ENCODE measurements around the gene ALPL. TPM values are rescaled to one million over a fixed set of nuclear protein-coding genes. Genes with fewer than 3 reads are reported as not detected.

ALPL gene
- total RNA-seq, 2 experiments from 2014 or later = not detected

DNA sequence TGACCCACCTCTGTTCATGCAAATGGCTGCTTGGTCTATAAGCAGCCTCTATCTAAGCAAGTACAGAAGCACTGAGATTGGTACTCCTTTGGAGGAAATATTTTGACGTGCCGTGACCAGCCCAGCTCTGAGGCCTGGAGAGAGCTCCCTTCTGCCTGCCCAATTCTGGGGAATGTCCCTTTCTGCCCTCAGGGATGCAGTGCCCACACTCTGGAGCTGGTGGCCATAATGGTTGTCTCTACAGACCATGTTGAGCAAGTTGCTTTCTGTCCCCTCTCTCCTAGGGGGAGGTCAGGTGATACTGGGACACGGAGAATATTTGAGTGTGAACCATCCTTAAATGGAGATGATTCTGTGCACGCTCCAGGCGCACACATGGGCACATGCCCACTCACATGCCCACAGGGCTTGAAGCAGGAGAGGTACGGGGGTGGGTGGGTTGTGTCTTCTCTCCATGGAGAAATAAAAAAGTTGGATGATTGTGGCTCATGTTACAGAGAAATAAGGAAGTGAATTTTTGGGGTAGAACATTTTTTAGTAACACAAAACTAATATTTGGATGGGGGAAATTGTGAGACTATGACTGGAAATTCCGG, 13.9 kb upstream of the ALPL start:
- H3K4me3 Mint-ChIP-seq = no peak overlapping the region
- peaks cover 11% of the 10 kb centered on the region for H3K27me3 Mint-ChIP-seq
- no peaks in the 10 kb centered on the region for H3K36me3 Mint-ChIP-seq (ENCODE audit: low read depth)
- POLR2A ChIA-PET = interaction anchor here (0.6 kb wide), 1 partner anchor 1145 kb away, joined by 3 read pairs; no protein-coding TSS in a partner anchor
- H3K27ac Mint-ChIP-seq = no peak overlapping the region
- no peaks in the 10 kb centered on the region for H3K9me3 Mint-ChIP-seq
- no peaks in the 10 kb centered on the region for H3K4me1 Mint-ChIP-seq
- no peak for DNase-seq
- CTCF ChIA-PET = no interaction called here

- POLR2A ChIA-PET = interaction anchor here (0.6 kb wide), 1 partner anchor 1144 kb away, joined by 3 read pairs; no protein-coding TSS in a partner anchor
- Mint-ChIP-seq H3K27ac (no peak overlapping the region), H3K27me3 (peaks cover 11% of the 10 kb centered on the region), H3K4me3 (no peak overlapping the region), H3K4me1 (no peaks in the 10 kb centered on the region), H3K9me3 (no peaks in the 10 kb centered on the region), H3K36me3 (ENCODE audit: low read depth) (no peaks in the 10 kb centered on the region)
- CTCF ChIA-PET = interaction anchor here (0.6 to 1.0 kb wide), 2 partner anchors 354 to 383 kb away, joined by 3 read pairs; no protein-coding TSS in a partner anchor
- DNase-seq = no peak
Measured at GRCh38 chr1:21496063-21496462, 13.2 kb upstream of the ALPL start.

DNA sequence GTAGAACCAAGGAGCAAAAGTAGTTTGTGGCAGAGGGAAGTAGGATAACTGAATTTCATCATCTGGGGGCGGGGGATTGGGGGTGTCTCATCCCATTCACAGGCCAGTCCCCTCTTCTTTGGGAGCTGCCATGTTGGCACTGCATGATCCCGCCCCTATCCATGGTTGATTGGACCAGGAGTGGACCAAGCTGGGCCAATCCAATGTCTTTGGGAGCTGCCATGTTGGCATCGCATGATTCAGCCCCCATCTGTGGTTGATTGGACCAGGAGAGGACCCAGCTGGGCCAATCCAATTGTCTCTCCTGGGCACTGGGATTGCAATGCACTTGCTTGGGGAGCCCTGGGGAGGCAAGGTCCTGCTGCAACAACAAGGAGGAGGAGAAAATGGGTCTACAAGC, 12.3 kb upstream of the ALPL start:
- Mint-ChIP-seq H3K9me3 (no peaks in the 10 kb centered on the region), H3K4me3 (no peak overlapping the region), H3K27me3 (peaks cover 14% of the 10 kb centered on the region), H3K4me1 (no peaks in the 10 kb centered on the region), H3K36me3 (ENCODE audit: low read depth) (no peaks in the 10 kb centered on the region), H3K27ac (no peak overlapping the region)
- ChIA-PET POLR2A (no interaction called here), CTCF (interaction anchor here (1.0 kb wide), 1 partner anchor 354 kb away, joined by 3 read pairs; no protein-coding TSS in a partner anchor)
- DNase-seq = no peak

GRCh38 chr1:21497466-21498061, 11.7 kb upstream of the ALPL start:
- DNase-seq = no peak
- H3K9me3 Mint-ChIP-seq = no peaks in the 10 kb centered on the region
- H3K27me3 Mint-ChIP-seq = peaks cover 9% of the 10 kb centered on the region
- ChIA-PET POLR2A (no interaction called here), CTCF (no interaction called here)
- H3K4me1 Mint-ChIP-seq = no peaks in the 10 kb centered on the region
- H3K36me3 Mint-ChIP-seq (ENCODE audit: low read depth) = no peaks in the 10 kb centered on the region
- no peak overlapping the region for H3K27ac Mint-ChIP-seq
- no peak overlapping the region for H3K4me3 Mint-ChIP-seq

DNA sequence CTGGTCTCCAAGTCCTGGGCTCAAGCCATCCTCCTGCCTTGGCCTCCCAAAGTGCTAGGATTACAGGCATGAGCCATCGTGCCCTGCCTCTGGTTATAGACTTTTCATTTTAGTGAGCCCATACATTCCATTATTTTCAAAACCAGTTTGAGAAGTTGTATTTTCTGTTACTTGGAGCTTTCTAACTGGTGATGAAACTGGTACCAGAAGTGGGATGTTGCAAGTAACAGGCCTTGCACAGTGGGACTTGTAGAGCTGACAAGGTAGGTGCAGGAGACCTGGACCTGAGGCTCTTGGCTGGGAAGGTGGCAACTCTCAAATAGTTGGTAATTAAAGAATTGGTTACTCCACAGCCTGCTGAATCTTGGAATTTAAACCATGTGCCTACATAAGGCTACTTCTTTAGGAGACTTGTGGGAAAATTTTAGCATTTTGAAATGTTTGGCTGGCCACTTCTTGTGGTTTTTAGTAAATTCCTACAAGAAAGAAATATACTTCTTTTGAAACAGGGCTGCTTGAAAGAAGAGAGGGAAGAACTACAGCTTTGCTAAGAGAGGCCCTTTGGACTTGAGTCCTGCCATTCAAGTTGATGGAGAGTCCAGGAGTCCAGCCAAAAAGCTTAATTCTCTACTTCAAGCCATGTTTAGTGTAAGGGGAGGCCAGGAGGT, 9.8 kb upstream of the ALPL start:
- POLR2A ChIA-PET = no interaction called here
- Mint-ChIP-seq H3K9me3 (no peaks in the 10 kb centered on the region), H3K4me1 (no peaks in the 10 kb centered on the region), H3K4me3 (no peak overlapping the region), H3K27me3 (peaks cover 3% of the 10 kb centered on the region), H3K36me3 (ENCODE audit: low read depth) (no peaks in the 10 kb centered on the region), H3K27ac (no peak overlapping the region)
- no peak for DNase-seq
- CTCF ChIA-PET = interaction anchor here (1.3 kb wide), 1 partner anchor 9 kb away, joined by 3 read pairs; no protein-coding TSS in a partner anchor

- H3K4me1 Mint-ChIP-seq = peaks cover 2% of the 10 kb centered on the region
- CTCF ChIA-PET = no interaction called here
- no peaks in the 10 kb centered on the region for H3K9me3 Mint-ChIP-seq
- peaks cover 23% of the 10 kb centered on the region for H3K27me3 Mint-ChIP-seq
- H3K36me3 Mint-ChIP-seq (ENCODE audit: low read depth) = no peaks in the 10 kb centered on the region
- H3K4me3 Mint-ChIP-seq = no peak overlapping the region
- no peak overlapping the region for H3K27ac Mint-ChIP-seq
- DNase-seq = no peak
- POLR2A ChIA-PET = no interaction called here
Measured at GRCh38 chr1:21503706-21504377, 5.4 kb upstream of the ALPL start.

GRCh38 chr1:21506804-21507203, 2.4 kb upstream of the ALPL start:
- H3K4me1 Mint-ChIP-seq = peaks cover 6% of the 10 kb centered on the region
- peaks cover 41% of the 10 kb centered on the region for H3K27me3 Mint-ChIP-seq
- no peaks in the 10 kb centered on the region for H3K9me3 Mint-ChIP-seq
- H3K36me3 Mint-ChIP-seq (ENCODE audit: low read depth) = no peaks in the 10 kb centered on the region
- CTCF ChIA-PET = interaction anchor here (0.7 kb wide), 1 partner anchor 13 kb away, joined by 3 read pairs; no protein-coding TSS in a partner anchor
- no peak overlapping the region for H3K27ac Mint-ChIP-seq
- no peak overlapping the region for H3K4me3 Mint-ChIP-seq
- DNase-seq = no peak
- POLR2A ChIA-PET = no interaction called here

- no peaks in the 10 kb centered on the region for H3K36me3 Mint-ChIP-seq (ENCODE audit: low read depth)
- POLR2A ChIA-PET = no interaction called here
- peaks cover 47% of the 10 kb centered on the region for H3K27me3 Mint-ChIP-seq
- H3K4me3 Mint-ChIP-seq = no peak overlapping the region
- no peak overlapping the region for H3K27ac Mint-ChIP-seq
- CTCF ChIA-PET = interaction anchor here (0.6 to 0.7 kb wide), 3 partner anchors 14 to 177 kb away, joined by 3 to 5 read pairs (median 3); no protein-coding TSS in a partner anchor
- H3K4me1 Mint-ChIP-seq = peaks cover 6% of the 10 kb centered on the region
- no peak for DNase-seq
- H3K9me3 Mint-ChIP-seq = no peaks in the 10 kb centered on the region
Measured at GRCh38 chr1:21507511-21508270, 1.5 kb upstream of the ALPL start.

DNA sequence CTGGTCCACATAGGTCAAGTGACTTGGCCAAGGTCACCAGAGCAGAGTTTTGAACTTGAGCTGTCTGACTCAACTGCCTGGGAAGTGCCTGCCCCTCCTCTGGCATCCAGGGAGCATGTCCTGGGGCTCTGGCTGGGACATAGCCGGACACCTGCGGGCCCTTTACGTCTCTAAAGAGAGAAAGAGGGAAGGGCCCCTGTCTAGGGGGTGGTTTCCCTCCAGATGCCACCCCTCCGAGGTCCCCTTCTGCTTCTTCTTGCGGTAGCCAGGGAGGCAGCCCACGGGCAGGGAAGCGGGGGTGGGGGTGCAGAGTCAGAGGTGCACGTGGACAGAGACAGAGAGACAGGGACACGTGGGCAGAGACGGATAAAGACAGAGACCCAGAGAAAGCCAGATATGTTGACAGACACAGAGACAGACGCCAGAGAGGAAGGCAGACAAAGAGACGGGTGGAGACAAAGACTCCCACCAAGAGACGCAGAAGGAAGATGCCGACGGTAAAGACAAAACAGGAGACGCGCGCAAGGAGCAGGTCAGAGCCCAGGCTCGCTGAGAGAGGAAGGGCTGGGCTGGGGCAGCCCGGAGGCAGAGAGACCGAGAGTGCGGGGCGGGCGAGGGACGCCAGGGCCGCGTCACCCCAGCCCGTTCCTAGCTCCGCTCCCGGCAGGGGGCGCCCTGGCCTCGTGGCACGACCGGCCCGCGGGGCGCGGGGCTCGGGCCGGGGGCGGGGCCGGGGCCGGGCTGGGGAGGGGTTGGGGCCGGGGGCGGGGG, 458 bp upstream of the ALPL start:
- H3K27ac Mint-ChIP-seq = no peak overlapping the region
- H3K9me3 Mint-ChIP-seq = no peaks in the 10 kb centered on the region
- H3K4me3 Mint-ChIP-seq = no peak overlapping the region
- H3K27me3 Mint-ChIP-seq = peaks cover 50% of the 10 kb centered on the region
- CTCF ChIA-PET = interaction anchor here (0.5 to 1.0 kb wide), 5 partner anchors 14 to 757 kb away, joined by 3 to 5 read pairs (median 3); no protein-coding TSS in a partner anchor
- POLR2A ChIA-PET = no interaction called here
- H3K36me3 Mint-ChIP-seq (ENCODE audit: low read depth) = no peaks in the 10 kb centered on the region
- DNase-seq = peak; percentile 64
- H3K4me1 Mint-ChIP-seq = peaks cover 6% of the 10 kb centered on the region

DNA sequence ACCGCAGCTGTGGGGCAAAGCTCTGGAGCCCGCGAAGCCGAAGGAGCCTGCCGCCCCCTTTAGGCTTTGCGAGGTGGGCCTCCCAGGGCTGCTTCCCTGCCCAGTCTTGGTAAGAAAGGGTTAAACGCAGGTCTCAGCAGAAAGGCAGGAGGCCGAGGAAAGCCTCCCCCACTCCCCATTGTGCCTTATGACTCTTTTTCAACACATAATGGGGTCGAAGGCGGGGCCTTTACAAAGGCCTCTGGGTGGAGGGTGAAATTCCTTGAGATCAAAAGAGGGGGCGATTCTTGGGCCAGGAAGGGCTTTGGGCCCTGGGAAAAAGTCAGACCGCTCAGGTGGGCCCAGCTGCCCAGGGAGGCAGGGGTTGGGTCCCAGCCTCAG, 880 bp downstream of the ALPL start:
- H3K36me3 Mint-ChIP-seq (ENCODE audit: low read depth) = no peaks in the 10 kb centered on the region
- ChIA-PET CTCF (interaction anchor here (0.9 to 1.3 kb wide), 2 partner anchors 9 to 13 kb away, joined by 3 read pairs; no protein-coding TSS in a partner anchor), POLR2A (no interaction called here)
- H3K4me3 Mint-ChIP-seq = no peak overlapping the region
- no peak overlapping the region for H3K27ac Mint-ChIP-seq
- peaks cover 6% of the 10 kb centered on the region for H3K4me1 Mint-ChIP-seq
- H3K27me3 Mint-ChIP-seq = peaks cover 49% of the 10 kb centered on the region
- no peak for DNase-seq
- no peaks in the 10 kb centered on the region for H3K9me3 Mint-ChIP-seq

DNA sequence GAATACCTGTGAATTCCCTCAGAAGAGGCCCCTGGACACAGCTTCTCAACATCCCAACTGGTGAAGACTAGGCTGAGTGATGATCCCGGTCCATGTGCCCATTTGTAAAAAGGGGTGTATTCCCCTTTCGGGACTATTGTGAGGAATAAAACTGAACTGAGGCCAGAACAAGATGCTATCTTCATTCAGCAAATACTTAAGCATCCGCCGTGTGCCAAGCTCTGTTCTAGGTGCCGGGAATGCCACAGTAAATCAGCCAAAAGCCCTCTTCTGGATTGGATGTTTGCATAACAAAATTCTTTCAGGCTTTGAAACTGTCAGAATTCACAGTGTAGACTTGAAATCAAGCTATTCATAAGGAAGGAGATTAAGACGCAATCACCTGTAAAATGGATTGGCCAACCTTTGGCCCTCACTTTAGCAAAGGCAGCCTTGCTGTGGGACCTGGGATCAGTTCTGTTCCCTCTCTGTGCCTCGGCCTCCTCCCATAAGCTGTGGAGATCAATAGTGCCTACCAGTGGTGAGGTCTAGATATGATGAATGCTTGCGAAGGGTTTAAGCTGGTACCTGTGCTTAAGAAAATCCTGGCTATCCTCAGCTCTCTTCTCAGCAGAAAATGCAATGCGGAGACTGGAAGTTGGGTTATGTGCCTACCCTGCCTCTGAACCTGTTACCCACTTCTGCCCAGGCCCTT, 1.8 kb downstream of the ALPL start:
- Mint-ChIP-seq H3K9me3 (no peaks in the 10 kb centered on the region), H3K36me3 (ENCODE audit: low read depth) (no peaks in the 10 kb centered on the region), H3K27ac (no peak overlapping the region), H3K4me3 (no peak overlapping the region), H3K4me1 (peaks cover 6% of the 10 kb centered on the region), H3K27me3 (peaks cover 49% of the 10 kb centered on the region)
- CTCF ChIA-PET = interaction anchor here (1.3 kb wide), 1 partner anchor 12 kb away, joined by 3 read pairs; no protein-coding TSS in a partner anchor
- POLR2A ChIA-PET = no interaction called here
- DNase-seq = no peak

Measured in activated CD4-positive, alpha-beta T cell treated with anti-CD3 and anti-CD28 coated beads, Interleukin-2, amount 10 ng/mL, durations not matched to agents 7 days and 5 days (primary cell).